Right cardiac atrium (tissue), 5 donors: ENCODE measurements around the gene CTCFL. TPM values are rescaled to one million over a fixed set of nuclear protein-coding genes. Genes with fewer than 3 reads are reported as not detected.
A peak's percentile ranks its signal among the peaks of the same experiment; 100 is the strongest.

Experiments
- ATAC-seq, 2 donors: fragments of 200-7000 bp; cut with Tn5 transposase; one replicate each; pipeline versions ENCODE4 v1.8.0 to v1.9.1; 2020; ENCODE audit warnings: moderate library complexity in 2 of 2, mild to moderate bottlenecking in 1 of 2
- DNase-seq, 3 donors: peaks; one replicate each; pipeline ENCODE4 v3.0.0-alpha.2; 2020
- H3K27ac ChIP-seq: one replicate; pipeline ENCODE4 v1.5.1; 2013; ENCODE audit warnings: mild to moderate bottlenecking, low read length, control low read depth, moderate library complexity
- H3K27me3 ChIP-seq: one replicate; pipeline ENCODE4 v1.6.1; 2013; ENCODE audit not compliant: control insufficient read depth, insufficient read depth
- H3K4me1 ChIP-seq: one replicate; pipeline ENCODE4 v1.6.1; 2013; ENCODE audit warnings: low read length; ENCODE audit not compliant: control insufficient read depth, insufficient read depth
- H3K4me3 ChIP-seq: one replicate; pipeline ENCODE4 v1.5.1; 2013; ENCODE audit warnings: low read length, control low read depth
- H3K9me3 ChIP-seq: one replicate; pipeline ENCODE4 v1.6.1; 2013; ENCODE audit warnings: low read length; ENCODE audit not compliant: control insufficient read depth
- WGBS: extraction: QIAGEN DNeasy Blood & Tissue Kit; methylation state at CpG from one replicate; pipeline ENCODE4 v1.1.7; 2013; 5-methylcytosine and 5-hydroxymethylcytosine counted together
- intact Hi-C, 4 donors: fragments of 100-400 bp; cut with DNase I; formaldehyde crosslinking; loops; one replicate each; pipeline versions ENCODE4 v1.11.0 to v1.14.0; 2022 to 2023
- polyA plus RNA-seq: library from polyadenylated mRNA; stranded (reverse); fragments of 200-250 nt; gene quantifications from one replicate; pipeline ENCODE4 v1.2.3, GENCODE V29; 2013
- total RNA-seq, 4 donors: library from RNA; stranded (reverse); fragmentation: NEBNext Ultra II Directional; extraction: Animal tissue kit (Norgen Biotek cat#: 25700); gene quantifications; one replicate each; pipeline ENCODE4 v1.2.1, GENCODE V29; 2021
- donor health status: healthy with polysubstance abuse.
- donor health status: DM: no; HTN: yes; CAD: no.
- donor health status: DM: no; HTN: no; CAD: no.
- donor health status: DM: no; HTN: yes; CAD: no; lungs with severe emphysema.
- donor health status: DM: yes; HTN: yes; CAD: no.

The CTCFL gene
- total and polyA plus RNA-seq, 5 donors: not detected

GRCh38 chr20:57502336-57502700, 22.6 kb downstream of the CTCFL start:
- intact Hi-C loops: no loop called here
- Histone ChIP-seq H3K4me3 (no peak overlapping the region), H3K9me3 (no peaks in the 10 kb centered on the region), H3K4me1 (no peaks in the 10 kb centered on the region), H3K27ac (no peak overlapping the region), H3K27me3 (no peaks in the 10 kb centered on the region)
- 91% methylated on average over 6 of the region's 6 CpGs for WGBS
- no peak for DNase-seq
- no peak for ATAC-seq

- Histone ChIP-seq H3K4me1 (no peaks in the 10 kb centered on the region), H3K4me3 (no peak overlapping the region), H3K27me3 (no peaks in the 10 kb centered on the region), H3K9me3 (no peaks in the 10 kb centered on the region), H3K27ac (no peak overlapping the region)
- no peak for ATAC-seq
- intact Hi-C loops: no loop called here
- 74% methylated on average over 17 of the region's 17 CpGs for WGBS
- no peak for DNase-seq
Measured at GRCh38 chr20:57501461-57502335, 23.2 kb downstream of the CTCFL start.

- Histone ChIP-seq H3K27ac (no peak overlapping the region), H3K4me1 (no peaks in the 10 kb centered on the region), H3K4me3 (no peak overlapping the region), H3K27me3 (no peaks in the 10 kb centered on the region), H3K9me3 (no peaks in the 10 kb centered on the region)
- DNase-seq (no peak), ATAC-seq (no peak)
- intact Hi-C loops: no loop called here
- 84% methylated on average over 17 of the region's 17 CpGs for WGBS
Measured at GRCh38 chr20:57500962-57501361, 24.0 kb downstream of the CTCFL start.

- ATAC-seq (no peak), DNase-seq (no peak)
- 84% methylated on average over 7 of the region's 7 CpGs for WGBS
Measured at GRCh38 chr20:57500235-57500634, 24.7 kb downstream of the CTCFL start.

GRCh38 chr20:57499676-57500075, 25.3 kb downstream of the CTCFL start:
- no peak for ATAC-seq
- Histone ChIP-seq H3K4me1 (no peaks in the 10 kb centered on the region), H3K9me3 (no peaks in the 10 kb centered on the region), H3K27me3 (no peaks in the 10 kb centered on the region), H3K4me3 (no peak overlapping the region), H3K27ac (no peak overlapping the region)
- intact Hi-C loops: loop anchor here in 3 of 4 donors (5.0 to 10.0 kb wide), 2 partner anchors 117 to 405 kb away; no protein-coding TSS in a partner anchor
- no peak for DNase-seq
- WGBS: 50% methylated on average over 14 of the region's 14 CpGs

More at GRCh38 chr20:57500235-57500634, 24.7 kb downstream of the CTCFL start:
- H3K9me3 ChIP-seq: no peaks in the 10 kb centered on the region
- intact Hi-C loops: no loop called here
- no peak overlapping the region for H3K4me3 ChIP-seq
- no peaks in the 10 kb centered on the region for H3K4me1 ChIP-seq
- no peaks in the 10 kb centered on the region for H3K27me3 ChIP-seq
- no peak overlapping the region for H3K27ac ChIP-seq

GRCh38 chr20:57498425-57499400, 26.2 kb downstream of the CTCFL start:
- no peak overlapping the region for H3K4me3 ChIP-seq
- no peaks in the 10 kb centered on the region for H3K9me3 ChIP-seq
- intact Hi-C loops: loop anchor here in 3 of 4 donors (5.0 to 10.0 kb wide), 2 partner anchors 116 to 404 kb away; no protein-coding TSS in a partner anchor
- H3K4me1 ChIP-seq: no peaks in the 10 kb centered on the region
- DNase-seq (peak in 2 of 3 donors; percentile 56 to 62), ATAC-seq (peak; percentile 40 to 48)
- 38% methylated on average over 20 of the region's 20 CpGs for WGBS
- no peaks in the 10 kb centered on the region for H3K27me3 ChIP-seq
- H3K27ac ChIP-seq: no peak overlapping the region

- Histone ChIP-seq H3K4me1 (no peaks in the 10 kb centered on the region), H3K4me3 (no peak overlapping the region), H3K27ac (no peak overlapping the region), H3K9me3 (no peaks in the 10 kb centered on the region), H3K27me3 (no peaks in the 10 kb centered on the region)
- ATAC-seq (no peak), DNase-seq (no peak)
- intact Hi-C loops: loop anchor here in 3 of 4 donors (1.0 to 10.0 kb wide), 3 partner anchors 114 to 402 kb away; no protein-coding TSS in a partner anchor
- WGBS: 87% methylated on average over 4 of the region's 4 CpGs
Measured at GRCh38 chr20:57496592-57496991, 28.3 kb downstream of the CTCFL start.

GRCh38 chr20:57495978-57496377, 29.0 kb downstream of the CTCFL start:
- Histone ChIP-seq H3K4me1 (no peaks in the 10 kb centered on the region), H3K9me3 (no peaks in the 10 kb centered on the region), H3K4me3 (no peak overlapping the region), H3K27ac (no peak overlapping the region), H3K27me3 (no peaks in the 10 kb centered on the region)
- WGBS: 78% methylated on average over 11 of the region's 11 CpGs
- no peak for ATAC-seq
- no peak for DNase-seq
- intact Hi-C loops: loop anchor here in 3 of 4 donors (1.0 to 10.0 kb wide), 3 partner anchors 114 to 401 kb away; no protein-coding TSS in a partner anchor

GRCh38 chr20:57493091-57493615, 31.8 kb downstream of the CTCFL start:
- DNase-seq (no peak), ATAC-seq (no peak)
- H3K4me3 ChIP-seq: no peak overlapping the region
- H3K9me3 ChIP-seq: no peaks in the 10 kb centered on the region
- H3K27me3 ChIP-seq: no peaks in the 10 kb centered on the region
- H3K27ac ChIP-seq: peak overlapping the region; percentile 15
- no peaks in the 10 kb centered on the region for H3K4me1 ChIP-seq
- WGBS: 72% methylated on average over 10 of the region's 10 CpGs
- intact Hi-C loops: loop anchor here in 2 of 4 donors (2.0 to 10.0 kb wide), 2 partner anchors 110 to 398 kb away; no protein-coding TSS in a partner anchor

GRCh38 chr20:57491373-57491772, 33.6 kb downstream of the CTCFL start:
- DNase-seq (no peak), ATAC-seq (no peak)
- H3K4me1 ChIP-seq: no peaks in the 10 kb centered on the region
- H3K27ac ChIP-seq: no peak overlapping the region
- no peaks in the 10 kb centered on the region for H3K27me3 ChIP-seq
- H3K4me3 ChIP-seq: no peak overlapping the region
- no peaks in the 10 kb centered on the region for H3K9me3 ChIP-seq
- intact Hi-C loops: loop anchor here in 1 of 4 donors (10.0 kb wide), 1 partner anchor 397 kb away; no protein-coding TSS in a partner anchor
- WGBS: 64% methylated on average over 6 of the region's 6 CpGs
